Ishikawa (cell line): ENCODE data around the gene VGLL3.

Experiments
- MAX ChIP-seq: IDR thresholded peaks from 2 replicates; pipeline ENCODE4 v1.6.1; 2012
- REST ChIP-seq: IDR thresholded peaks from 2 replicates; pipeline ENCODE4 v1.6.1; 2012; ENCODE audit warnings: low read depth, mild to moderate bottlenecking

GRCh38 chr3:86986671-86987420 lies 4.1 kb downstream of the VGLL3 start:
- TF ChIP-seq REST: no peak
- TF ChIP-seq MAX: no peak
